Mesenteric fat pad (tissue), 1 donor: Measurements from ENCODE around the gene TTLL9. TPM values are rescaled to one million over a fixed set of nuclear protein-coding genes. Genes with fewer than 3 reads are reported as not detected.

Experiments used
- DNase-seq: peaks from one replicate; pipeline ENCODE4 v3.0.0-alpha.2; 2020; ENCODE audit warnings: low spot score
- total RNA-seq: library from RNA; stranded (reverse); fragmentation: NEBNext Ultra II Directional; extraction: Animal tissue kit (Norgen Biotek cat#: 25700); gene quantifications from one replicate; pipeline ENCODE4 v1.2.1, GENCODE V29; 2021
- donor health status: DM: yes; HTN: yes; CAD: no.

Gene TTLL9
- total RNA-seq, 1 donor from 2014 or later, result 0.13 TPM

- peak; percentile 97 for DNase-seq
Measured at GRCh38 chr20:31879143-31879987, 8.9 kb downstream of the TTLL9 start.

GRCh38 chr20:31881945-31882344 is 11.5 kb downstream of the TTLL9 start:
- DNase-seq, result no peak

DNA sequence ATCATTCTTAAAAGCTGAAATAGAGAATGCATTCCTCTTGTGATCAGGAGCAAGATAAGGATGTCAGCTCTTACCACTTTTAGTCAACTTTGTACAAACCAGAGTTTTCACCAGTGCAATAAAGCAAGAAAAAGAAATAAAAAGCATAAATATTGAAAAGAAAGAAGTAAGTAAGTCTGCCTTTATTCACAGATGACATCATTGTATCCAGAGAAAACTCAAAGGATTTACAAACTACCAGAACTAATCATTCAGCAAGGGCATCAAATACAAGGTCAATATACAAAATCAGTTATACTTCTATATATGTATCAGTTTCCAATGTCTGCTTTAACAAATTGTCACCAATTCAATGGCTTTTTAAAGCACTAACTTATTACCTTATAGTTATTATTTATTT is 13.4 kb downstream of the TTLL9 start:
- DNase-seq, result no peak

GRCh38 chr20:31890646-31891045 is 20.2 kb downstream of the TTLL9 start:
- no peak for DNase-seq

DNA sequence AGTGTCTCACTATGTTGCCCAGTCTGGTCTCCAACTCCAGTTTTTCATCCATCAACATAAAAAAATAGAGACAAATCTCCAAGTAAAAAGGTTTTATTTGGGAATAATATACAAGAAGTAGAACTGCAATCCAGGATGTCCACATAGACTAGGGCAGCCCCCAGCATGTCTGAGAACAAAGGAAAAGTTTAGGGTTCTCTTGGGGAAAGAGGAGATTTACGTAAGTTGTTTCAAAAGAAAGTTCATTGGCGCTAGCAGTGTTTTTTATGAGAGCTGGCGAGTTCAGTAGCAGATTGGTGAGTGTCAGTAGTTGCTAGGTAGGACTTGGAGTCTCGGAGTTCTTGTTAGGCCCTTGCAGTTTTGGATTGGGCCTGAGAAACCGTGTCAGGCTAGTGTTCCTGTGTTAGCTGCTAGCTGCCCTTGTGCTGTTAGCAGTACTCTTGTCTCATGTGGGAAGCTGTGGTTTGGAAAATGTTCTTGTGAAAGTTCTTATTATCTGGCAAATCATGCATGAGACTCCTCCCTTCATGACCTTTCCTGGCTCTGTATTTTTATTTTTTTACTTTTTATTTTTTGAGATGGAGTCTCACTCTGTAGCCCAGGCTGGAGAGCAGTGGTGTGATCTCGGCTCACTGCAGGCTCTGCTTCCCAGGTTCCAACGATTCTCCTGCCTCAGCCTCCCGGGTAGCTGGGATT is 24.7 kb downstream of the TTLL9 start:
- no peak for DNase-seq

DNA sequence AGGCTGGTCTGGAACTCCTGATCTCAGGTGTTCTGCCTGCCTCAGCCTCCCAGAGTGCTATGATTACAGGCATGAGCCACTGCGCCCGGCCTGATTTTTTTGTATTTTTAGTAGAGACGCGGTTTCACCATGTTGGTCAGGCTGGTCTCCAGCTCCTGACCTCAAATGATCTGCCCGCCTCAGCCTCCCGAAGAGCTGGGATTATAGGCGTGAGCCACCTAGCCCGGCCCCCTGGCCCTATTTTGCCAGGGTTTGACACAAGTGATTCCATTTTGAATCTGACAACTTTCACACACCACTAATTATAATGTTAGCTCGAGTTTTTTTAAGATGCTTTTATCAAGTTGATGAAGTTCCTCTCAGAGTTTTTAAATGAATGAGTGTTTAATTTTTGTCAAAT is 25.6 kb downstream of the TTLL9 start:
- DNase-seq, result no peak

DNA sequence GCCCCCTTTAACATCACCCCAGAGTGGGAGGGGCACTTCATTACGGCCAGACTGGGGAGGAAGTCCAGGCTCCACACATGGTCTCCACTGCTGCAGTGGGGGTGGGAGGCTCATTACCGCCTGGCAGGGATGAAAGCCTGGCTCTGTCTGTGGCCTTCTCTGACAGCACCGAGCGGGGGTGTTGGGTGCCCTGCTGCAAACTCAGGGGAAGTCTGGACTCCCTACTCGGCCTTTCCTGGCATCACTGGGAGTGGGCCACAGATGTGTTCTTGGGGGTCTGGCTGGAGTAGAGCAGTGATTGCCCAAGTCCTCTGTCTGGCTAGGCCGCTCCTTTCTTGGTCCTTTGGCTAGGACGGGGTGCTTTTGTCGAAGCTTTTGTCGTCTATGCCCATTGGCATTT is 27.1 kb downstream of the TTLL9 start:
- no peak for DNase-seq

DNA sequence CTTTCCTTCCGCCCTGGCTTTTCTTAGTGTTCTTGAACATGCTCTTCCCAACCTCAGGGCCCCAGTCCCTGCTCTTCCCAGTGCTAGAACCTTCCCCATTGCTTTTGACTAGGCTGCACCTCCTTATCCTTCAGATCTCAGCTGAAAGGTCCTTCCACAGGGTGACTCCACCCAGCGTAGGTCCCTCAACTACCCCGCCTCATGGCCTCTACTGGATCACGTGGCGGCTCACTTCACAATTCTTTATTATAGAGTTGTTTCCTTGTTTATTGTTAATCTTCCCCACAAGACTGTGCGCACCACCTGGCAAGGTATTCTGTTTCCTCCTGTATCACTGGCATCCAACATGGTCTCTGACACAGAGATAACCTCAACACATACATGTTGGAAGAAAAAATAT is 31.2 kb downstream of the TTLL9 start:
- peak; percentile 12 for DNase-seq

DNA sequence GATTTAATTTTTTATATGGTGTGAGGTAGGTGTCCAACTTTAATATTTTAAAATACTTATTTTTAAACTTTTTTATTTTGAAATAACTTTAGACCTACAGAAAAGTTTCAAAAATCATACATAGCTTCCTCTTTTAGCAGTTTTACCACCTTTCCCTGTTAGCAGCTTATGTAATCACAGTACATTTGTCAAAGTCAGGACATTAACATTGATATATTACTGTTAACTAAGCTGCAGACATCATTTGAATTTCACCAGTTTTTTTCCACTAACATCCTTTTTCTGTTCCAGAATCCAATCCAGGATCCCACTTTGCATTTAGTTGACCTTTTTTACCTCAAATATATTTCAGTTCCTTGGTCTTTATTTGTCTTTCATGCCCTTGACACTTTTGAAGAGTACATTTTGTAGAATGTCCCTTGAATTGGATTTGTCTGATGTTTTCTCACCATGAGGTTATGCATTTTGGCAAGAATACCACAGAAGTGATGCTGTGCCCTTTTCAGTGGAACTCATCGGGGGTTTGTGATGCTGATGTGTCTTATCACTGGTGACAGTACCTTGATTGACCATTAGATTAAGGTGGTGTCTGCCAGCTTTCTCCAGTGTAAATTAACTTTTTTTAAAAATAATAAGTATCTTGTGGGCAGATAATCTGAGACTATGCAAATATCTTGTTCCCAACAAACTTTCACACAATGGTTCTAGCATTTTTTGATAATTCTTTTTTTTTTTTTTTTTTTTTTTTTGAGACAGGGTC is 33.4 kb downstream of the TTLL9 start:
- no peak for DNase-seq

GRCh38 chr20:31906001-31906400 is 35.6 kb downstream of the TTLL9 start:
- peak; percentile 33 for DNase-seq

DNA sequence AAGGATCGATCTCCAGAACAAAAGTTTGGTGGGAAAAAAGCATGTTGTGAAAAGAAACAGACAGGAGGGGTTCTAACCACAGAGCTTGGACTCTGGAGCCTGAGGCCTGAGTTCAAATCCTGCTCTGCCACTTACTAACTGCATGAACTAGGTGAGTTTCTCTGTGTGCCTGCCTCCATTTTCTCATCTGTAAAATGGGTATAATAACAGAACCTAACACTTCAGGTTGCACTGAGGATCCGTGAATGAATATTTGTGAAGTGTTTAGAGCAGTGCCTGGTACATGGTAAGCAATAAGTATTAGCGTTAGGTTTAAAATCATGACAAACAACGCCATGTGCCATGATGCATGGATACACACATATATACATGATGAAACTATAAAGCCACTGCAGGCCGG is 36.6 kb downstream of the TTLL9 start:
- peak; percentile 51 for DNase-seq

- DNase-seq, result peak; percentile 80
Measured at GRCh38 chr20:31908016-31908415, 37.6 kb downstream of the TTLL9 start.

DNA sequence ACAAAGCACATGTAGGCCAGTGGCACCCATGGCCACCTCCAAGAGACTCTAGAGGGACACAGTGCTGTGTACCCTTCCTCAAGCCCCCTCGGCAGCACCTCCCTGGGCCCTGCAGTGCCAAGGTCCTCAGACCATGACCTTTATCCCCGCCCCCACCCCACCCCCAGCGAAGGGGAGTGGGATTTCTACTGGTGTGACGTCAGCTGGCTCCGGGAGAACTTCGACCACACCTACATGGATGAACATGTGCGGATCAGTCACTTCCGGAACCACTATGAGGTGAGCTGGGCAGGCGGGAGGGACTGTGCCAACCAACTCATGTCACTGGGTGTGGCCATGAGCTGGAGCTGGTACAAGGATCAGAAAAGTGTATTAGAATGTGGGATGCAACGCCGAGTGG is 38.0 kb downstream of the TTLL9 start:
- peak; percentile 72 for DNase-seq

DNA sequence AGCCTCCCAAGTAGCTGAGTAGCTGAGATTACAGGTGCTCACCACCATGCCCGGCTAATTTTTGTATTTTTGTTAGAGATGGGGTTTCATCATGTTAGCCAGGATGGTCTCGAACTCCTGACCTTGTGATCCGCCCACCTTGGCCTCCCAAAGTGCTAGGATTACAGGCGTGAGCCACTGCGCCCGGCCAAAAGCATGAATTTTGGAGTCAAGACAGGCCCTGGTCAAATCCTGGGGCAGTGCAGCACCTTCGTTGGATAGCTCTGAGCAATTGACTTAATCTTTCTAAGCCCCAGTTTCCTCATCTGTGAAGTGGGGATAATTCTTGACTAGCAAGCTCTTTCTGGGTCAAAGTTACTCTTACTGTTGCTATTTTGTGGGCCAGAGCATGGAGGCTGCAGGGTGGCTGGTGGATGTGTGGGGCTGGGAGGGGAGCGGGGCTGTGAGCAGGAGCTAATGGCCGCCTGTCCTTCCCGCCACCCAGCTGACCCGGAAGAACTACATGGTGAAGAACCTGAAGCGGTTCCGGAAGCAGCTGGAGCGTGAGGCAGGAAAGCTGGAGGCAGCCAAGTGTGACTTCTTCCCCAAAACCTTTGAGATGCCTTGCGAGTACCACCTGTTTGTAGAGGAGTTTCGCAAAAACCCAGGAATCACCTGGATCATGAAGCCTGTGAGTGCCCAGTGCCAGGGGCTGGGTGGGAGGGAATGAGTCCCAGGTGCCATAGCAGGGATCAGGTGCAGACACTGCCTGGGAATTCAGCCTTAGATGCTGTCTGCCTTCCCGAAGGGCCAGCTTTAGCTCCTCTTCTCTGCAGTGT is 39.0 kb downstream of the TTLL9 start:
- DNase-seq, result peak; percentile 51

DNA sequence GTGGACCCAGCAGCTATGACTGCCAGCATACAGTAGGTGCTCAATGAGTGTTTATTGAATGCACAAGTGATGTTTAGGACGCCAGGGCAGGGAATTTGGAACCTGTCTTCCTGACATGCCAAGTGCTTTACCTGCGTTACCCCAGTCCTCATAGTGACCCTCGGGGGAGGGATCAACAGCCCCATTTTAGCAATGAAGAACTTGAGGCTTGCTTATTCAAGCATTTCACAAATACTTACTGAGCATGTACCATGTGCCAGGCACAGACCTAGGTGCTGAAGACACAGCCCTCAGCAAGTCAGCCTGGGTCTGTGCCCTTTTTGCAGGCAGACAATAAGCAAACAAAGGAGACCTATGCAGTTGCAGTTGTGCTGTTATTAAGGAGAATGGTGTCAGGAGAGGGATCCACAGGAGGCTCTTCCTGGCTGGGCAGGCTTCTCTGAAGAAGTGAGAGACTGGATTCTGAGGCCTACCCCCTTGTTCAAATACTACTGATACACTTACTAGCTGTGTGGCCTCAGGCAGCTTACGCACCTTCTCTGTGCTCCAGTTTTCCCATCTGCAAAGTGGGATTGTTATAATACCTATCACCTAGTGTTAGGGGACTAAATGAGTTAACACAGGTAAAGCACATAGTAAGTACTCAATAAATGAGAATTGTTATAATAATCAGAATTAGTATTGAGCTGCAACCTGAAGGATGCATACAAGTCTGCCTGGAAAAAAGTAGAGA is 39.8 kb downstream of the TTLL9 start:
- DNase-seq, result peak; percentile 62

- DNase-seq, result peak; percentile 60
Measured at GRCh38 chr20:31913431-31914157, 43.2 kb downstream of the TTLL9 start.

DNA sequence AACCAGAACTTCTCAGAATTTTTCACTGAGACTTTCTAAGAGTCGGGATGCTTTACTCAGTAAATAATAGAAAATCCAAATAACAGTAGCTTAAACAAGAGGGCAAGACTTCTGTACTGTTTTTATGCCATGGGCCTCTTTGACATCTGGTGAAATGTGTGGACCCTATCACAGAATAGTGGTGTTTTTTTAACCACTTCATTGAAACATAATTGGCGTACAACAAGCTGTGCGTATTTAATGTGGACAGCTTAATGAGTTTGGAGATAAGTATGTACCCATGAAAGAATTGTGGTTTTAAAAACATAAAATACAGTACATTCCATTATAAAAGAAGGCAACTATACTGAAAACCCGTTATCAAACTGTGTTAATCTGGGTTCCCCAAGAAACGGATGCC is 43.7 kb downstream of the TTLL9 start:
- DNase-seq, result no peak

- peak; percentile 59 for DNase-seq
Measured at GRCh38 chr20:31915491-31916280, 45.3 kb downstream of the TTLL9 start.

DNA sequence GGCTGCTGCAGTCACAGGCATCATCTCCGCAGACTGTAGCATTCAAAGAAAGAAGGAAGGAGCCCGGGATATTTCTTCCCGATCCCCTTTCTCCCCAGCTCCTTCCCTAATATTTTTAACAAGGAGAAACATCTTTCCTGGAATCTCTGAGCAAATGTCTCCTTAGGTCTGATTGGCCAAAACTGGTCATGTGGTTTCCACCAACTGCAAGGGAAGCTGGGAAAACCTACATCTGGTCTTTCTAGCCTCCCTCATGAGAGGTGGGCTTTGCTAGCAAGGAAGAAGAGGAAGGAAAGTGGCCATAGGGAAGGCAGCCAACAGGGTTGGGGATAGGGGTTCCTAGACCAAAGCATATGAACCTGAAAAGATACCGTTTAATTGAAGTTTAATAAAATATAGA is 46.3 kb downstream of the TTLL9 start:
- no peak for DNase-seq
